ENCODE results near the gene STMND1. TPM values are rescaled to one million over a fixed set of nuclear protein-coding genes. Genes with fewer than 3 reads are reported as not detected.

Gene STMND1
- total and polyA plus RNA-seq, 2 of the 8 experiments (the other 6 are each of a cell fraction or from before 2014, with no cell fraction given) = not detected

GRCh38 chr6:17086469-17086868 is 15.4 kb upstream of the STMND1 start (continued):
- TF ChIP-seq CTCF (IDR thresholded peaks at IDR 0.05; ENCODE audit: control extremely low read depth in 1 of 3, insufficient read depth in 1 of 3, low read depth in 1 of 3, low read length in 3 of 3) (peak in 2 of 3 experiments; percentile 18 to 34; a peak in 2 of 4 replicates), KDM1A (IDR thresholded peaks at IDR 0.05; ENCODE audit: borderline replicate concordance, low read length) (no peak), ATF3 (IDR thresholded peaks at IDR 0.05; ENCODE audit: insufficient read depth, low read depth, low read length) (0 out of 2 replicates have a peak, but pooled peaks have one; percentile 19), CHD1 (IDR thresholded peaks at IDR 0.05; ENCODE audit: low read depth, low read length) (no peak), CHD7 (IDR thresholded peaks at IDR 0.05; ENCODE audit: insufficient replicate concordance, low read length) (no peak)

Measured in H1 (cell line).